Measurements from ENCODE around the gene CNIH2. TPM values are rescaled to one million over a fixed set of nuclear protein-coding genes. Genes with fewer than 3 reads are reported as not detected.
A peak's percentile ranks its signal among the peaks of the same experiment; 100 is the strongest.

CNIH2 gene
- total and polyA plus RNA-seq, 2 of the 8 experiments (the other 6 are each of a cell fraction or from before 2014, with no cell fraction given), result 12.5 to 15.8 TPM

GRCh38 chr11:66258473-66258893, 19.5 kb upstream of the CNIH2 start:
- peaks cover 10% of the 10 kb centered on the region for H3K23me2 ChIP-seq (ENCODE audit: low read depth, low read length)
- H2AK5ac ChIP-seq (ENCODE audit: low read depth, low read length), result no peak overlapping the region
- no peak overlapping the region for H2BK120ac ChIP-seq (replicated peaks; ENCODE audit: low read depth, low read length)
- peaks cover 0 to 3% (median 0%) of the 10 kb centered on the region in 4 experiments; a peak in 1 of 7 replicates for H3K27me3 ChIP-seq (replicated peaks in 1 of 4; ENCODE audit: control insufficient read depth in 3 of 4, extremely low read depth in 1 of 4, insufficient read depth in 3 of 4, low read length in 3 of 4)
- H3K23ac ChIP-seq (ENCODE audit: insufficient read length), result no peak overlapping the region
- peaks cover 0 to 5% (median 2%) of the 10 kb centered on the region in 4 experiments; a peak in 4 of 7 replicates for H3K4me1 ChIP-seq (replicated peaks in 1 of 4; ENCODE audit: control insufficient read depth in 3 of 4, insufficient read depth in 4 of 4, low read length in 3 of 4)
- H3K27ac ChIP-seq (ENCODE audit: low read depth, low read length), result no peak overlapping the region
- H4K8ac ChIP-seq (ENCODE audit: extremely low read depth, insufficient read depth, low read length), result peak overlapping the region; percentile 86
- TF ChIP-seq BACH1 (IDR thresholded peaks at IDR 0.05; ENCODE audit: low read length), result peak; percentile 26; the same call in 1 of the 2 replicates
- TF ChIP-seq KDM1A (IDR thresholded peaks at IDR 0.05; ENCODE audit: borderline replicate concordance, low read length), result no peak
- TF ChIP-seq PHF8 (conservative IDR thresholded peaks at IDR 0.05; ENCODE audit: low read depth, low read length), result no peak
- TF ChIP-seq GABPA (IDR thresholded peaks at IDR 0.05; ENCODE audit: borderline replicate concordance, insufficient read depth, low read length), result 0 out of 2 replicates have a peak, but pooled peaks have one; percentile 2
- 0 out of 2 replicates have a peak, but pooled peaks have one; percentile 7 for TF ChIP-seq RBBP5 (IDR thresholded peaks at IDR 0.05; ENCODE audit: borderline replicate concordance, low read depth, low read length)
- TF ChIP-seq E2F6 (IDR thresholded peaks at IDR 0.05), result peak; percentile 43; the same call in 1 of the 2 replicates
- peak; percentile 12; the same call in 1 of the 2 replicates for TF ChIP-seq TAF1 (IDR thresholded peaks at IDR 0.05; ENCODE audit: low read depth, low read length)
- H3K18ac ChIP-seq (ENCODE audit: extremely low read depth, low read length), result peak overlapping the region; percentile 4
- peaks cover 0 to 5% of the 10 kb centered on the region in 2 experiments; a peak in 1 of 4 replicates for H3K79me2 ChIP-seq (ENCODE audit: control insufficient read depth in 1 of 2, insufficient read depth in 2 of 2, low read length in 2 of 2)
- FAIRE-seq, result no peak
- 7% methylated on average over 27 of the region's 28 CpGs; no CpG with 5 or more reads in 1 of the 2 experiments for WGBS, 2 experiments (ENCODE audit: extremely low coverage in 1 of 2, insufficient coverage in 1 of 2, insufficient read length in 1 of 2, insufficient replicate concordance in 2 of 2, low coverage in 1 of 2, low lambda C conversion rate in 2 of 2, missing lambda C conversion rate in 1 of 2)
- ChIA-PET POLR2A (ENCODE audit: partially characterized antibody) (interaction anchor here (0.7 to 1.2 kb wide), 5 partner anchors 14 to 207 kb away, joined by 3 to 4 read pairs (median 3); no protein-coding TSS in a partner anchor), CTCF (ENCODE audit: partially characterized antibody) (interaction anchor here (0.6 to 1.4 kb wide), 7 partner anchors 8 to 304 kb away, joined by 3 to 8 read pairs (median 5); no protein-coding TSS in a partner anchor)
- no peak overlapping the region for H2AFZ ChIP-seq (ENCODE audit: low read length)
- H2BK12ac ChIP-seq (ENCODE audit: low read depth, low read length), result no peak overlapping the region
- H3K79me1 ChIP-seq (ENCODE audit: low read depth, low read length), result no peaks in the 10 kb centered on the region
- H3K9ac ChIP-seq (replicated peaks in 1 of 4; ENCODE audit: extremely low read depth in 1 of 4, low read depth in 3 of 4, low read length in 3 of 4), result peak overlapping the region; percentile 34 to 68 (median 66); a peak in 6 of 7 replicates
- H4K20me1 ChIP-seq (replicated peaks in 1 of 2; ENCODE audit: control insufficient read depth in 1 of 2, insufficient read depth in 2 of 2, low read length in 2 of 2), result peaks cover 5 to 18% of the 10 kb centered on the region in 2 experiments
- no peak for DNase-seq (ENCODE audit: low read depth in 1 of 2, low spot score in 2 of 2)
- H3K14ac ChIP-seq (ENCODE audit: insufficient read length), result no peak overlapping the region
- no peak overlapping the region for H3K56ac ChIP-seq (replicated peaks; ENCODE audit: insufficient read length, low read depth, low read length)
- no peaks in the 10 kb centered on the region for H3K9me3 ChIP-seq (ENCODE audit: insufficient read depth in 2 of 2, low read depth in 1 of 2, low read length in 1 of 2)
- H3K4ac ChIP-seq (replicated peaks; ENCODE audit: insufficient read length, low read depth, low read length), result no peak overlapping the region
- H2BK20ac ChIP-seq (ENCODE audit: low read length), result no peak overlapping the region
- H3K4me3 ChIP-seq (ENCODE audit: extremely low read depth in 1 of 4, insufficient read depth in 2 of 4, low read depth in 3 of 4, low read length in 4 of 4), result peak overlapping the region; percentile 49 to 92 (median 86)
- peak overlapping the region; percentile 27 to 95 for H3K4me2 ChIP-seq (ENCODE audit: insufficient read depth in 1 of 2, low read depth in 2 of 2, low read length in 2 of 2)
- H3K36me3 ChIP-seq (ENCODE audit: control insufficient read depth in 2 of 4, insufficient read depth in 4 of 4, low read length in 3 of 4), result peaks cover 9 to 21% (median 16%) of the 10 kb centered on the region in 4 experiments; a peak in 6 of 8 replicates
- peak overlapping the region; percentile 79 for H4K5ac ChIP-seq (ENCODE audit: insufficient read length, low read depth, low read length)
- no peak overlapping the region for H2BK5ac ChIP-seq (ENCODE audit: low read depth, low read length)
- H4K91ac ChIP-seq (replicated peaks; ENCODE audit: insufficient read length, low read length), result no peak overlapping the region
- H2BK15ac ChIP-seq (ENCODE audit: low read length), result no peak overlapping the region

Data from H1 (cell line).